GM23338 (cell line): ENCODE data around the gene TBC1D9. TPM values are rescaled to one million over a fixed set of nuclear protein-coding genes. Genes with fewer than 3 reads are reported as not detected.

ENCODE experiments used
- ATAC-seq: fragments of 200-7000 bp; cut with Tn5 transposase; 3 replicates; pipeline ENCODE4 v1.9.1; 2020
- DNase-seq: peaks from one replicate; pipeline ENCODE4 v3.0.0-alpha.2; 2015; ENCODE audit warnings: low spot score
- H2AFZ ChIP-seq: fragments of 200-600 bp; sonication (generic); 2 replicates; pipeline ENCODE4 v1.8.0; 2016; ENCODE audit warnings: antibody characterized with exemption, mild to moderate bottlenecking, moderate library complexity
- H3F3A ChIP-seq: fragments of 200-600 bp; sonication (generic); replicated peaks from 2 replicates; pipeline ENCODE4 v1.8.0; 2017; ENCODE audit warnings: antibody characterized with exemption, mixed run types, low read depth
- H3K27ac ChIP-seq: fragments of 200-600 bp; sonication (generic); 2 replicates; pipeline ENCODE4 v1.6.1; 2016; ENCODE audit warnings: low read depth
- H3K27me3 ChIP-seq: fragments of 200-600 bp; sonication (generic); 2 replicates; pipeline ENCODE4 v1.8.0; 2016; ENCODE audit warnings: mild to moderate bottlenecking, mixed run types, moderate library complexity; ENCODE audit not compliant: insufficient read depth
- H3K36me3 ChIP-seq: fragments of 200-600 bp; sonication (generic); 2 replicates; pipeline ENCODE4 v1.8.0; 2016; ENCODE audit warnings: mild to moderate bottlenecking; ENCODE audit not compliant: insufficient read depth
- H3K4me1 ChIP-seq: fragments of 200-600 bp; sonication (generic); 2 replicates; pipeline ENCODE4 v1.8.0; 2016; ENCODE audit warnings: mild to moderate bottlenecking, moderate library complexity; ENCODE audit not compliant: insufficient read depth
- H3K4me2 ChIP-seq: fragments of 200-600 bp; sonication (generic); 2 replicates; pipeline ENCODE4 v1.7.1; 2017; ENCODE audit warnings: mixed run types
- H3K4me3 ChIP-seq: fragments of 200-600 bp; sonication (generic); 2 replicates; pipeline ENCODE4 v1.6.1; 2016; ENCODE audit warnings: mixed run types
- H3K79me2 ChIP-seq: fragments of 200-600 bp; sonication (generic); replicated peaks from 2 replicates; pipeline ENCODE4 v1.8.0; 2017; ENCODE audit warnings: mild to moderate bottlenecking; ENCODE audit not compliant: insufficient read depth
- H3K9me2 ChIP-seq: fragments of 200-600 bp; sonication (generic); 2 replicates; pipeline ENCODE4 v1.8.0; 2017; ENCODE audit not compliant: insufficient read depth
- H4K20me1 ChIP-seq: fragments of 200-600 bp; sonication (generic); replicated peaks from 2 replicates; pipeline ENCODE4 v1.8.0; 2017; ENCODE audit warnings: mild to moderate bottlenecking; ENCODE audit not compliant: insufficient read depth
- H3K27ac Mint-ChIP-seq: 2 replicates; pipeline ENCODE4 v1.8.0; 2020; ENCODE audit warnings: inconsistent platforms, mild to moderate bottlenecking, moderate library complexity, mixed read lengths
- H3K27me3 Mint-ChIP-seq: 3 replicates; pipeline ENCODE4 v1.8.0; 2022; ENCODE audit warnings: low read depth, mild to moderate bottlenecking, moderate library complexity, mixed read lengths, inconsistent platforms; ENCODE audit not compliant: insufficient read depth, poor library complexity
- H3K36me3 Mint-ChIP-seq: 3 replicates; pipeline ENCODE4 v1.8.0; 2021; ENCODE audit warnings: low read depth, mild to moderate bottlenecking, inconsistent platforms, moderate library complexity, mixed read lengths
- H3K4me1 Mint-ChIP-seq: 3 replicates; pipeline ENCODE4 v1.8.0; 2020; ENCODE audit warnings: mild to moderate bottlenecking, inconsistent platforms, mixed read lengths
- H3K4me3 Mint-ChIP-seq: 3 replicates; pipeline ENCODE4 v1.8.0; 2021; ENCODE audit warnings: moderate library complexity, mild to moderate bottlenecking, inconsistent platforms, mixed read lengths
- H3K9me3 Mint-ChIP-seq: 3 replicates; pipeline ENCODE4 v1.8.0; 2020; ENCODE audit warnings: moderate library complexity, mild to moderate bottlenecking, inconsistent platforms, mixed read lengths
- ZNF114 ChIP-seq: fragments of 250-450 bp; sonication (Bioruptor Pico); IDR thresholded peaks from 2 replicates; pipeline ENCODE4 v1.5.0; 2020; ENCODE audit warnings: mild to moderate bottlenecking, moderate library complexity
- ZNF331 ChIP-seq: fragments of 250-450 bp; sonication (Bioruptor Pico); IDR thresholded peaks from 2 replicates; pipeline ENCODE4 v1.5.0; 2020; ENCODE audit warnings: low read depth, mild to moderate bottlenecking, moderate library complexity
- polyA plus RNA-seq: library from polyadenylated mRNA; unstranded; fragments of >200 nt; fragmentation: Nextera tagmentation; extraction: Ambion mirVana; gene quantifications from 2 replicates; pipeline ENCODE4 v1.2.1, GENCODE V29; 2016
- total RNA-seq: library from RNA; depleted of rRNA; stranded (reverse); fragments of >200 nt; shearing (Covaris generic); gene quantifications from 2 replicates; pipeline ENCODE4 v1.2.3, GENCODE V29; 2014
- TF ChIP-seq, protein P1 (sequence below): fragments of 250-450 bp; sonication (Bioruptor Pico); IDR thresholded peaks from 2 replicates; pipeline ENCODE4 v1.5.0; 2020; ENCODE audit warnings: mild to moderate bottlenecking, moderate library complexity
- TF ChIP-seq, protein P2 (sequence below), 2 experiments: fragments of 200-600 bp in 1 of 2; sonication (generic) in 1 of 2; conservative IDR thresholded peaks; 2 replicates each; pipeline versions ENCODE4 v1.5.1 to v1.6.1; 2016 to 2017; ENCODE audit warnings: antibody characterized with exemption in 2 of 2, low read depth in 2 of 2, mild to moderate bottlenecking in 2 of 2, moderate library complexity in 1 of 2

Gene TBC1D9
- total and polyA plus RNA-seq, 2 experiments from 2014 or later, result 0.03 to 0.56 TPM

DNA sequence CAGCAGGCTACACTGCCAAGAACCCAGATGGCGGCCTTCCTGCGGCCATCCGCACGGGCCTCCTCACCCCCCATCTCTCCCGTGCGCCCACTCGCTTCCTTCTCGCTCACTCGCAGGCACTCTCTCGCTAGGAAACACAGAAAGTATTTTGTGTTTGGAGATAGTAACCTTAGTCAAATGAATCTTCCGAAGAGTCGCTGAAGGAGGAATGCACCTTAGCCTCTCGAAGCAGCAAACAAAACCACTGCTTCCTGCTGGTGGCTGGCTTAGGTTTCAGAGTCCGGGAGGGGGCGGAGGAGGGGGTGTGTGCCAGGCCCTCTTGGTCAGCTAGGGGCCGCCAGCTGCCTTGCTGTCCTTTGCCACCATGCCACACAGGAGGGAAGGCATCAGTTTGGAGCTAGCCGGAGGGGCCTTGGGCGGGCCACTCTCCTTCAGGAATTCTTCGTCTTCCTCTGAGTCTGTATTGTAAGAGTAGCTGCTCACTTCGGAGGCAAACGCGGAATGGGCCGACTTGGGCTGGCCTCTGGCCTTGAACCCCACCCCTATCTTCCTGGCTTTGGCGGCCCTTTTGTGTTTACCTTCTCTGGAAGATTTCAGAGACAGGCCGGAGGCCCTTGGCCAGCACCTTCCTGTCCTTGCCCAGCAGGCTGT, 114.3 kb downstream of the TBC1D9 start:
- peak overlapping the region; percentile 80; the same call in 1 of the 2 replicates for H3K27ac Mint-ChIP-seq
- ATAC-seq (peak; percentile 76), DNase-seq (peak; percentile 75)
- Histone ChIP-seq H4K20me1 (no peaks in the 10 kb centered on the region), H3K79me2 (no peaks in the 10 kb centered on the region), H3K9me2 (no peaks in the 10 kb centered on the region), H3K27ac (0 out of 2 replicates have a peak overlapping the region, but pooled peaks have one; percentile 66), H3K27me3 (no peaks in the 10 kb centered on the region), H3F3A (no peaks in the 10 kb centered on the region), H3K4me3 (no peak overlapping the region), H3K4me2 (peak overlapping the region; percentile 55), H2AFZ (peak overlapping the region; percentile 93), H3K36me3 (no peaks in the 10 kb centered on the region), H3K4me1 (peaks cover 11% of the 10 kb centered on the region)
- TF ChIP-seq ZNF114 (CRISPR knock-in tag) (0 out of 2 replicates have a peak, but pooled peaks have one; percentile 44), ZNF331 (CRISPR knock-in tag) (no peak)
- TF ChIP-seq, protein P1, sequence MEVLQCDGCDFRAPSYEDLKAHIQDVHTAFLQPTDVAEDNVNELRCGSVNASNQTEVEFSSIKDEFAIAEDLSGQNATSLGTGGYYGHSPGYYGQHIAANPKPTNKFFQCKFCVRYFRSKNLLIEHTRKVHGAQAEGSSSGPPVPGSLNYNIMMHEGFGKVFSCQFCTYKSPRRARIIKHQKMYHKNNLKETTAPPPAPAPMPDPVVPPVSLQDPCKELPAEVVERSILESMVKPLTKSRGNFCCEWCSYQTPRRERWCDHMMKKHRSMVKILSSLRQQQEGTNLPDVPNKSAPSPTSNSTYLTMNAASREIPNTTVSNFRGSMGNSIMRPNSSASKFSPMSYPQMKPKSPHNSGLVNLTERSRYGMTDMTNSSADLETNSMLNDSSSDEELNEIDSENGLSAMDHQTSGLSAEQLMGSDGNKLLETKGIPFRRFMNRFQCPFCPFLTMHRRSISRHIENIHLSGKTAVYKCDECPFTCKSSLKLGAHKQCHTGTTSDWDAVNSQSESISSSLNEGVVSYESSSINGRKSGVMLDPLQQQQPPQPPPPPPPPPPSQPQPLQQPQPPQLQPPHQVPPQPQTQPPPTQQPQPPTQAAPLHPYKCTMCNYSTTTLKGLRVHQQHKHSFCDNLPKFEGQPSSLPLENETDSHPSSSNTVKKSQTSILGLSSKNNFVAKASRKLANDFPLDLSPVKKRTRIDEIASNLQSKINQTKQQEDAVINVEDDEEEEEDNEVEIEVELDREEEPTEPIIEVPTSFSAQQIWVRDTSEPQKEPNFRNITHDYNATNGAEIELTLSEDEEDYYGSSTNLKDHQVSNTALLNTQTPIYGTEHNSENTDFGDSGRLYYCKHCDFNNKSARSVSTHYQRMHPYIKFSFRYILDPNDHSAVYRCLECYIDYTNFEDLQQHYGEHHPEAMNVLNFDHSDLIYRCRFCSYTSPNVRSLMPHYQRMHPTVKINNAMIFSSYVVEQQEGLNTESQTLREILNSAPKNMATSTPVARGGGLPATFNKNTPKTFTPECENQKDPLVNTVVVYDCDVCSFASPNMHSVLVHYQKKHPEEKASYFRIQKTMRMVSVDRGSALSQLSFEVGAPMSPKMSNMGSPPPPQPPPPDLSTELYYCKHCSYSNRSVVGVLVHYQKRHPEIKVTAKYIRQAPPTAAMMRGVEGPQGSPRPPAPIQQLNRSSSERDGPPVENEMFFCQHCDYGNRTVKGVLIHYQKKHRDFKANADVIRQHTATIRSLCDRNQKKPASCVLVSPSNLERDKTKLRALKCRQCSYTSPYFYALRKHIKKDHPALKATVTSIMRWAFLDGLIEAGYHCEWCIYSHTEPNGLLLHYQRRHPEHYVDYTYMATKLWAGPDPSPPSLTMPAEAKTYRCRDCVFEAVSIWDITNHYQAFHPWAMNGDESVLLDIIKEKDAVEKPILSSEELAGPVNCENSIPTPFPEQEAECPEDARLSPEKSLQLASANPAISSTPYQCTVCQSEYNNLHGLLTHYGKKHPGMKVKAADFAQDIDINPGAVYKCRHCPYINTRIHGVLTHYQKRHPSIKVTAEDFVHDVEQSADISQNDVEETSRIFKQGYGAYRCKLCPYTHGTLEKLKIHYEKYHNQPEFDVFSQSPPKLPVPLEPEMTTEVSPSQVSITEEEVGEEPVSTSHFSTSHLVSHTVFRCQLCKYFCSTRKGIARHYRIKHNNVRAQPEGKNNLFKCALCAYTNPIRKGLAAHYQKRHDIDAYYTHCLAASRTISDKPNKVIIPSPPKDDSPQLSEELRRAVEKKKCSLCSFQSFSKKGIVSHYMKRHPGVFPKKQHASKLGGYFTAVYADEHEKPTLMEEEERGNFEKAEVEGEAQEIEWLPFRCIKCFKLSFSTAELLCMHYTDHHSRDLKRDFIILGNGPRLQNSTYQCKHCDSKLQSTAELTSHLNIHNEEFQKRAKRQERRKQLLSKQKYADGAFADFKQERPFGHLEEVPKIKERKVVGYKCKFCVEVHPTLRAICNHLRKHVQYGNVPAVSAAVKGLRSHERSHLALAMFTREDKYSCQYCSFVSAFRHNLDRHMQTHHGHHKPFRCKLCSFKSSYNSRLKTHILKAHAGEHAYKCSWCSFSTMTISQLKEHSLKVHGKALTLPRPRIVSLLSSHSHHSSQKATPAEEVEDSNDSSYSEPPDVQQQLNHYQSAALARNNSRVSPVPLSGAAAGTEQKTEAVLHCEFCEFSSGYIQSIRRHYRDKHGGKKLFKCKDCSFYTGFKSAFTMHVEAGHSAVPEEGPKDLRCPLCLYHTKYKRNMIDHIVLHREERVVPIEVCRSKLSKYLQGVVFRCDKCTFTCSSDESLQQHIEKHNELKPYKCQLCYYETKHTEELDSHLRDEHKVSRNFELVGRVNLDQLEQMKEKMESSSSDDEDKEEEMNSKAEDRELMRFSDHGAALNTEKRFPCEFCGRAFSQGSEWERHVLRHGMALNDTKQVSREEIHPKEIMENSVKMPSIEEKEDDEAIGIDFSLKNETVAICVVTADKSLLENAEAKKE (CRISPR knock-in tag), result no peak
- TF ChIP-seq, protein P2, sequence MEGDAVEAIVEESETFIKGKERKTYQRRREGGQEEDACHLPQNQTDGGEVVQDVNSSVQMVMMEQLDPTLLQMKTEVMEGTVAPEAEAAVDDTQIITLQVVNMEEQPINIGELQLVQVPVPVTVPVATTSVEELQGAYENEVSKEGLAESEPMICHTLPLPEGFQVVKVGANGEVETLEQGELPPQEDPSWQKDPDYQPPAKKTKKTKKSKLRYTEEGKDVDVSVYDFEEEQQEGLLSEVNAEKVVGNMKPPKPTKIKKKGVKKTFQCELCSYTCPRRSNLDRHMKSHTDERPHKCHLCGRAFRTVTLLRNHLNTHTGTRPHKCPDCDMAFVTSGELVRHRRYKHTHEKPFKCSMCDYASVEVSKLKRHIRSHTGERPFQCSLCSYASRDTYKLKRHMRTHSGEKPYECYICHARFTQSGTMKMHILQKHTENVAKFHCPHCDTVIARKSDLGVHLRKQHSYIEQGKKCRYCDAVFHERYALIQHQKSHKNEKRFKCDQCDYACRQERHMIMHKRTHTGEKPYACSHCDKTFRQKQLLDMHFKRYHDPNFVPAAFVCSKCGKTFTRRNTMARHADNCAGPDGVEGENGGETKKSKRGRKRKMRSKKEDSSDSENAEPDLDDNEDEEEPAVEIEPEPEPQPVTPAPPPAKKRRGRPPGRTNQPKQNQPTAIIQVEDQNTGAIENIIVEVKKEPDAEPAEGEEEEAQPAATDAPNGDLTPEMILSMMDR (conservative IDR thresholded peaks at IDR 0.05; ENCODE audit: low read depth in 2 of 2), result peak; percentile 40 to 60
- H3K36me3 Mint-ChIP-seq, result no peaks in the 10 kb centered on the region; the same call in 2 of the 3 replicates
- H3K4me3 Mint-ChIP-seq, result no peak overlapping the region
- H3K9me3 Mint-ChIP-seq, result no peaks in the 10 kb centered on the region
- peaks cover 36% of the 10 kb centered on the region for H3K4me1 Mint-ChIP-seq
- H3K27me3 Mint-ChIP-seq, result peaks cover 4% of the 10 kb centered on the region
